ENCODE measurements around the gene SSNA1.
"Not testable (repeated sequence)": the region's sequence is repeated elsewhere in the genome, so short reads cannot be mapped to it uniquely, and the experiment has no call there.

Gene SSNA1

DNA sequence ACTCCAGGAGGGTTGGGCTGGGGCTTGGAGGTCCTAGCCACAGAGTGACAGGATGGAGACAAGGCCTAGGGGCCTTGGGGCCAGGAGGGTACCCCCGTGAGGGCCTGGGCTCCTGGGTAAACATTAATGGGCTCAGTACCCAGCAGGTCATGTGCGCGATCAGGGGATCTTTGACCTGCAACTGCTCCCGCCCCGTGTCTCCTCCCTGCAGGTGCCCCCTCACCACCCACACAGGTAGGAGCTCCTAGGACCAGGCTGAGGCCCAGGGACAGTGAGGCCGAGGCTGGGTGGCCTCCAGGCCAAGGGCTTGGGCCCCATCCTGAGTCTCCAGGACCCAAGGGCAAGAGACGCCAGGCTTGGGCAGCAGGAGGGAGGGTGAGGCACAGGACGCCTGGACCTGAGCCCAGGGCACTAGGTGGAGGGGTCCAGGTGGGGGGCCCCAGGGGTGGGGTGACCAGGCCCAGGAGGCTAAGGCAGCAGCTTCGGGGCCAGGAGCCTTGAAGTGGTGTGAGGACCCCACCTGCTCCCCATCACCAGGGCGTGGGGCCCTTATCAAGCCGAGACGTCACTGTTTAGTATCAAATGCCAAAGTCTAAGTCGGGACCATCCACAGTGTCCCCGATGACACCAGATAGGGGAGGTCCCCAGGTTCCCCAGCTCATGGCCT lies 42.4 kb downstream of the SSNA1 start, which contains the start of gene SLC34A3:
SLC34A3 (plus strand) TSS at position 197 of the 667 bp plus-strand sequence. CDS start 802 bp downstream, outside the sequence.
- no peak for DNase-seq (ENCODE audit: low read depth in 2 of 3, low spot score in 1 of 3)

DNA sequence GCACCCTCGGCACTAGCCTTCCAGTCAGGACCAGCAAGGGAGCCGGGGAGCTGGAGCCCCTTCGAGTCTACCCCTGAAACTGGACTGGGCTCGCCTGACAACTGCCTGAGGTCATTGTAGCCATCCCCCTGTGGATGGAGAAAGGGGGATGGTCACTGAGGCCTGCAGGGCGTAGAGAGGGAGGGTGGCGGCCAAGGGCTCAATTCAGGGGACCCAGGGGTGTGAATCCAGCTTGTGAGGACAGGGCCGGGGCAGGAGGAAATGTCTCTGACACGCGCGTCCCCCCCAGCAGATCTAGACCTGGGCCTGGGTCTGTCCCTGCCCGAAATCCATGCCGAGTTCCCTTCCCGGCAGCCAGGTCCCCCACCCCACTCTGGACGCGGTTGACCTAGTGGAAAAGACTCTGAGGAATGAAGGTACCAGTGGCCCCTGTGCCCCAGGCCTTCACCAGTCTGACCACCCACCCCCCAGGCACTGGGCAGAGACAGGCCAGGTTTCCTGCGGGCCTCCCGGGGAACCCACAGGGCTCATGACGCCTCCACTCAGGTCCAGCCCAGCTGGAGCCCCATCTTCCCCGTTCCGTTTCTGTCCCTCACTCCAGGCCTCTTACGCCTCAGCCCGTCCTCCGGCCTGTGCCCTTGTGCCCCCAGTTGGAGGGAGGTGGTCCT lies 43.0 kb downstream of the SSNA1 start:
- no peak for DNase-seq (ENCODE audit: low read depth in 2 of 3, low spot score in 1 of 3)

DNA sequence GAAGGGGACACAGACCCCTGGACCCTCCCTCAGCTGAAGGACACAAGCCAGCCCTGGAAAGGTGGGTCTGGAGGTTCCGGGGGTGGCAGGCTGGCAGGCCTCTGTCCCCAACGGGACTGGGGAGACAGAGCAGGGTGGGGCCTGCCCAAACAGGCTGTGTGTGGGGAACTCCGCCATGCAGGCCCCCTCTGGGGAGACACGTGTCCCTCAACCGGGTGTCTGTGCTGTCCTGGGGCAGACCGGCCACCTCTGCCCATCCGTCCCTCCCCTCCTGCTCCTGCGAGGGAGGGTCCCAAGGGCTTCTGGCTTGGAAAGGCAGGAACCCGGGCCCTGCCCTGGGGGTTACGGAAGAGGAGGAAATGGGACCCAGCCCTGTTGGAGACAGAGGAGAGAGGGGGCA lies 43.6 kb downstream of the SSNA1 start:
- DNase-seq (ENCODE audit: low read depth in 2 of 3, low spot score in 1 of 3), result no peak

DNA sequence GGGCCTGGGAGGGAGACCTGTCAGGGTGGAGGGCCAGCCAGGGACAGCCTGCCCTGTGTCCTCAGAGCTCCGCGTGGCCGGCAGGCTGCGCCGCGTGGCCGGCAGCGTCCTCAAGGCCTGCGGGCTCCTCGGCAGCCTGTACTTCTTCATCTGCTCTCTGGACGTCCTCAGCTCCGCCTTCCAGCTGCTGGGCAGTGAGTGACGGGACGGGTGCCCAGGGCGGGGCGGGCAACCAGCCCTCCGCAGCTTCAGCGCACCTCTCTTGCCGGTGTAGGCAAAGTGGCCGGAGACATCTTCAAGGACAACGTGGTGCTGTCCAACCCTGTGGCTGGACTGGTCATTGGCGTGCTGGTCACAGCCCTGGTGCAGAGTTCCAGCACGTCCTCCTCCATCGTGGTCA lies 44.0 kb downstream of the SSNA1 start:
- DNase-seq (ENCODE audit: low read depth in 2 of 3, low spot score in 1 of 3), result no peak

DNA sequence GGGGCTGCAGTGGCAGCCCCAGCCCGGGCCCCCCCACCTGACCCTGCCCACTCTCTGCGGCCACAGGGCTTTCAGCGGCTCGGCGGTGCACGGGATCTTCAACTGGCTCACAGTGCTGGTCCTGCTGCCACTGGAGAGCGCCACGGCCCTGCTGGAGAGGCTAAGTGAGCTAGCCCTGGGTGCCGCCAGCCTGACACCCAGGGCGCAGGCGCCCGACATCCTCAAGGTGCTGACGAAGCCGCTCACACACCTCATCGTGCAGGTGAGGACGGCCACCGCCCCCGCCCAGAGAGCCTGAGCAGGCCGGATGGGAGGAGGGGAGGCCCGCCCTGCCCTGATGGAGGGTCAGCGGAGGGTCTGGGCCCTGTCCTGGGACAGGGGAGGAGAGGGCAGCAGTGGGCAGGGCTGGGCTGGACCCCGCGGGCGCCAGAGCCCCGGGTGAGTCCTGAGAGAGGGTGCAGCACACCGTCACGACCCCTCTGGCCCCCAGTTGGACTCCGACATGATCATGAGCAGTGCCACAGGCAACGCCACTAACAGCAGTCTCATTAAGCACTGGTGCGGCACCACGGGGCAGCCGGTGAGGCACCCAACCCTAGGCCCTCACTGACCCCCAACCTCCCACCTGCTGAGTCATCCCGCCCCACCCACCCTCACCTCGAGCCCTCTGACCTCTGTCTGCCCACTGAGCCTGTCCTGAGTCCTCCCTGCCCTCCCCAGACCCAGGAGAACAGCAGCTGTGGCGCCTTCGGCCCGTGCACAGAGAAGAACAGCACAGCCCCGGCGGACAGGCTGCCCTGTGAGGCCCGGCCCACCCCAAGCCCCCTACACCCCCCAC lies 44.9 kb downstream of the SSNA1 start:
- no peak for DNase-seq (ENCODE audit: low read depth in 2 of 3, low spot score in 1 of 3)

DNA sequence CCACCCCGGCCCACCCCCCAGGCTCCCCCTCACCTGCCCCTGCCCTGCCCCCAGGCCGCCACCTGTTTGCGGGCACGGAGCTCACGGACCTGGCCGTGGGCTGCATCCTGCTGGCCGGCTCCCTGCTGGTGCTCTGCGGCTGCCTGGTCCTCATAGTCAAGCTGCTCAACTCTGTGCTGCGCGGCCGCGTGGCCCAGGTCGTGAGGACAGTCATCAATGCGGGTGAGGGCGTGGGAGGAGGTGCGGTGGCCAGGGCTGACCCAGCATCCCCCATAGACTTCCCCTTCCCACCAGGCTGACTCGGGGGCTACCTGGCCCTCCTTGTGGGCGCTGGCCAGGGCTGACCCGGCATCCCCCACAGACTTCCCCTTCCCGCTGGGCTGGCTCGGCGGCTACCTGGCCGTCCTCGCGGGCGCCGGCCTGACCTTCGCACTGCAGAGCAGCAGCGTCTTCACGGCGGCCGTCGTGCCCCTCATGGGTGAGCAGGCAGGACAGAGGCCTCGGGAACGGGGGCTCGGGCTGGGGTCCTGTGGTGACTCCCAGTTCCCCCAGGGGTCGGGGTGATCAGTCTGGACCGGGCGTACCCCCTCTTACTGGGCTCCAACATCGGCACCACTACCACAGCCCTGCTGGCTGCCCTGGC lies 45.7 kb downstream of the SSNA1 start:
- no peak for DNase-seq (ENCODE audit: low read depth in 2 of 3, low spot score in 1 of 3)

DNA sequence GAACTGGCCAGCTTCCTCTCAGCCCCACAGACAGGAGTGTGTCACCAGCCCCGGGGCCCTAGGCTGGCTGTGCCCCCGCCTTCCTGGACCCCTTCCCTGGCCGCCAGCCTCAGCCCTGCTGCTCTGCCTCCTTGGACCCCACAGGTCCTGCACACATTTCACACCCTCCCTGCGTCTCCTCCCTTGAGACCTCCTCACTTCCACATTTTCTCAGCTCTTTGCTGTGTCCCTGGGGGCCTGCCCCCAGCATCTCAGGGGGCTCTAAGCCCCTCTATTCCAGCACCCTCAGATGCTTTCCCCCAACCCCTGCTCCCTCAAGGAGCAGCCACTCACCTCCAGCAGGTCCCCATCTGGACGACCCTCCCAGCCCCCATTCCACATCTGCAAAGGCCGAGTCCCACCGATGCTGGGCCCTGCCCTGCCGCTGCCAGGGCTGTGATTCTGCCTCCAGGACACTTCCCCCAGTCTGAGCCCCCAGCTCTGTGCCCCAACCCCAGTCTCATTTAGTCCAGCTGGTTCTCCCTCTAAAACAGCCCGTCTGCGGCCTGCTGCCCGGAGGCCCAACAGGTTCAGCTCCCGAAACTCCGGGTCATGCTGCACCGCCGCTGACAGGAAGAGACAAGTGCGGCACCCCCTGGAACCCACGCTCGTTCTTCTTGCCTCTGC lies 46.4 kb downstream of the SSNA1 start:
- DNase-seq (ENCODE audit: low read depth in 2 of 3, low spot score in 1 of 3), result no peak

DNA sequence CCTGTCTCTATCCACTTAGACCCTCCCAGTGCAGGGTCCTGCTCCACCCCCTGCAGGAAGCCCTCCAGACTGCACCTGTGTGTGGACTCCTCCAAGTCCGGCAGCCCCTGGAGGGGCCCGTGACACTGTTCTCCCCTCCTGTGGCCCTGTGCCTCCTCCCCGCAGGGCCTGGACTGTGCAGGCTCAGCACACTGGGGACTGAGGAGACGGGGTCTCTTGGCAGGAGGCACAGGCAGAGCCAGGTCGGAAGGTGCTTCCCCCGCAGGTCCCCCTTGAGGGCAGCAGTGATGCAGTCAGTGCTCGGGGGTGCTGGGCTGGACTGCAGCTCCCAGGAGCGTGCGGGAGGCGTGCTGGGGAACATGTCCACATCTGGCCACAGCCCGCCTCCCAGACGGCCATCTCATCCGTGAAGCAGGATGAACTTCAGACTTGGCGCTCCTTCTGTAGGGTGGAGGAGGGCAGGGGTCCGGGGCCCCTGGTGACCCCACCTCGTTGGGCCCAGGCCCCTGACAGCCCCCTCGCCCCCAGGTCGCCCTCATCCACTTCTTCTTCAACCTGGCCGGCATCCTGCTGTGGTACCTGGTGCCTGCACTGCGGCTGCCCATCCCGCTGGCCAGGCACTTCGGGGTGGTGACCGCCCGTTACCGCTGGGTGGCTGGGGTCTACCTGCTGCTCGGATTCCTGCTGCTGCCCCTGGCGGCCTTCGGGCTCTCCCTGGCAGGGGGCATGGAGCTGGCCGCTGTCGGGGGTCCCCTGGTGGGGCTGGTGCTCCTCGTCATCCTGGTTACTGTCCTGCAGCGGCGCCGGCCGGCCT lies 47.2 kb downstream of the SSNA1 start:
- no peak for DNase-seq (ENCODE audit: low read depth in 2 of 3, low spot score in 1 of 3)

DNA sequence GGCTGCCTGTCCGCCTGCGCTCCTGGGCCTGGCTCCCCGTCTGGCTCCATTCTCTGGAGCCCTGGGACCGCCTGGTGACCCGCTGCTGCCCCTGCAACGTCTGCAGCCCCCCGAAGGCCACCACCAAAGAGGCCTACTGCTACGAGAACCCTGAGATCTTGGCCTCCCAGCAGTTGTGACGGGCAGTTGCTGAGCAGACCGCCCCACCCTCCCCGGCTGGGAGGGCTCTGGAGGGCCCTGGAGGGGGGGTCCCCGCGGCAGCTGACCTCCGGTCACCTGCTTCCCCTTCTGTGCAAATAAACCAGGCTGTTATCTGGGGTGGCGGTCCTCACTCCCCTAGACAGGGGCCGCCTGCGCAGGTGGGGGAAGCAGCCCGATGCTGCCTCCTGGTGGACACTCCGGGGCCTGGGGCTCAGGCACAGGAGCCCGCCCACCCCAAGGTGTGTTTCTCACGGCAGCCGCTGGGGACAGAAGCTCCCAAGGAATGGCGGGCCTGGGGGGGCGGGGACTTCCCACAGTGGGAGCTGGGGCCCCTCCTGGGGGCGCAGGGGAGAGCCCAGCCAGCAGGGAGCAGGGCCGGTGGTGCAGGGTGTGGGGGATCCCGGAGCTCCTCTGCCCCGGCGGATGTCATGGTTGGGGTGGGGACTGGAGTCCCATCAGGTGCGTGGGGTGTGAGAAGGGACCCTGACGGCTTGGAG lies 47.9 kb downstream of the SSNA1 start:
- peak; percentile 80 to 90 (median 87) for DNase-seq (ENCODE audit: low read depth in 2 of 3, low spot score in 1 of 3)

DNA sequence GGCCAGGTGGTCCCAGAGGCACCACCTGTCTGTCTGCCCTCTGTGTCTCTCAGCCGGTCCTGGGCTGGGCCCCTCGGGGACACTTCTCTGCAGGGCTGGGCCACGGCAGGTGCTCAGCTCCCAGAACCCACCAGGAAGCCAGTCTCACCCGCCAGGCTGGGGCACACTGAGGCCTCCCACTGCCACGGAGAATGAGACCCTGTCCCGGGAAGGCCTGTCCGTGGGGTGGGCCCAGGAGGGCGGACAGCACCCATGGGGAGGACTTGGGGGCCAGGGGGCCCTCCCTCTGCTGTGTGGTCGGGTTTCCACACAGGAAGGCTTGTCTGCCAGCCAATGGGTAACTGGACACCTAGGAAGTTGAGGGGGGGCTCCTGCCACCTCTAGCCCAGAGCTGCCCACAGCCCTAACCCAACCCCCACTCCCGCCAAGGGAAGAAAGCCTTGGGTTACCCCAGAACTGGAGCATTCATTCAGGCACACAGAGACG lies 48.5 kb downstream of the SSNA1 start:
- DNase-seq (ENCODE audit: low read depth in 2 of 3, low spot score in 1 of 3), result no peak

DNA sequence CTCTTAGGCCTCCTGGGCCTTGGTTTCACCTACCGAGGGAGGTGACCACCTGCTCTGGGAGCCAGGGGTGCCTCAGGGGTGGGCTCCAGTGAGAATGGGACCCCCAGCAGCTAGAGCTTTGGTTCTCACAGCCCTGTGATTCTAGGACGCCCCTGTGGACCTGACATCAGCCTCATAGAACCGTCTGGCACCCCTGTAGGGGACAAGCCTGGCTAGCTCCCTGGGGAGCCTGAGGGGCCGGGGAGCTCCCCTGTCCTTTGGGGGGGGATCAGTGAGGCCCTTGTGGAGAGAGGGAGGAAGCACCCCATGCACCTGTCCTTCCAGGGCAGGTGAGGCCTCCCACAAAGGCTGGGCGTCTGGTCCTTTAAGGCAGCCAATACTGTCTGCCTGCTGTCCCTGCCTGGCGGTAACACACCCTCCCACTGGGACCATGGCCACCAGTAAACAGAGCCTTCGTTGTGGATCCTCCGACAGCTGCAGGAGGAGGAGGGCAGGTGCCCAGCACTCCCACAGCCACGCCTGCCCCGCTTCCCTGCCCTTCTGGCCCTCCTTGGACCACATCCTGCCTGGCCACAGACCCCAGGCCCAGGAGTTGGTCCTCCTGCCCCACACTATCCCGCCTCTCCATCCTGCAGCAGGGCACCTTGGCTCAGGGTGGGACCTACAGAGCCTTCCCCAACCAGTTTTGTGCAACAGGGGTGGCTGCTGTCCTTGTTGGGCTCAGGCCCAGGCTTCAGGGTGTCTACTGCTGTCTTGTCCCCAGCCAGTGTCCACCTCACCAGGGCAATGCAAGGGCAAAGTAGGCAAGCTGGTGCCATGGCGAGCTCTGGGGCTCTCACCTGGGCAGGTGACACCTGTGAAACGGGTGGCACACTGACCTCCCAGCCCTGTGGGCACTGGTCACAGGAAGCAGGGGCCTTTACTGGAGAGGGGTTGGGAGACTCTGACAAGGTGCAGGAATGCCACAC lies 49.6 kb downstream of the SSNA1 start:
- DNase-seq (ENCODE audit: low read depth in 2 of 3, low spot score in 1 of 3), result no peak

DNA sequence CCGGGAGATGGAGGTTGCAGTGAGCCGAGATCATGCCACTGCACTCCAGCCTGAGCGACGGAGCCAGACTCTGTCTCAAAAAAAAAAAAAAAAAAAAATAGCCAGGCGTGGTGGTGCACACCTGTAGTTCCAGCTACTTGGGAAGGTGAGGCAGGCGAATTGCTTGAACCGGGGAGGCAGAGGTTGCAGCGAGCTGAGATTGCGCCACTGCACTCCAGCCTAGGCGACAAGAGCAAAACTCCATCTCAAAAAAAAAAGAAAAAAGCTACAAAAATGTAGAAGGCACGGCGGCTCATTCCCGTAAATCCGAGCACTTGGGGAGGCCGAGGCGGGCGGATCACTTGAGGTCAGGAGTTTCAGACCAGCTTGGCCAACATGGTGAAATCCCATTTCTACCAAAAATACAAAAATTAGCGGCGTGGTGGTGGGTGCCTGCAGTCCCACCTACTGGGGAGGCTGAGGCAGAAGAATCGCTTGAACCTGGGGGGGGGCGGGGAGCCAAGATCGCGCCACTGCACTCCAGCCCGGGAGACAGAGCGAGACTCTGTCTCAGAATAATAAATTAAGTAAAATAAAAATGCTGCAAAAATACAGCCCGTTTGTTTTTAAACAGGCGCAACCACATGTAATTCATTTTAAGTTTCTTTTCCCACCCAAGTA lies 51.2 kb downstream of the SSNA1 start:
- not testable (repeated sequence) for DNase-seq (ENCODE audit: low read depth in 2 of 3, low spot score in 1 of 3)
